Parathyroid adenoma (tissue), 2 donors: ENCODE data around the gene MAP3K21.

ENCODE experiments used
- H2AFZ ChIP-seq: fragments of 300-600 bp; sonication (generic); one replicate; pipeline ENCODE4 v1.7.0; 2017; ENCODE audit warnings: antibody characterized with exemption, mild to moderate bottlenecking
- H3K27ac ChIP-seq: fragments of 300-600 bp; sonication (generic); one replicate; pipeline ENCODE4 v1.7.0; 2017
- H3K27me3 ChIP-seq: fragments of 300-600 bp; sonication (generic); one replicate; pipeline ENCODE4 v1.7.0; 2017; ENCODE audit warnings: low read length; ENCODE audit not compliant: control insufficient read depth, insufficient read depth
- H3K36me3 ChIP-seq: fragments of 300-600 bp; sonication (generic); one replicate; pipeline ENCODE4 v1.7.0; 2017; ENCODE audit warnings: low read length; ENCODE audit not compliant: control insufficient read depth, insufficient read depth
- H3K4me1 ChIP-seq: fragments of 300-600 bp; sonication (generic); one replicate; pipeline ENCODE4 v1.7.0; 2017; ENCODE audit warnings: control low read depth
- H3K4me2 ChIP-seq: fragments of 300-600 bp; sonication (generic); one replicate; pipeline ENCODE4 v1.7.0; 2017; ENCODE audit warnings: low read length
- H3K4me3 ChIP-seq: fragments of 300-600 bp; sonication (generic); one replicate; pipeline ENCODE4 v1.7.0; 2017; ENCODE audit warnings: low read depth, low read length
- H3K79me2 ChIP-seq: fragments of 300-600 bp; sonication (generic); one replicate; pipeline ENCODE4 v1.7.0; 2017; ENCODE audit warnings: control low read depth
- H3K9ac ChIP-seq: fragments of 300-600 bp; sonication (generic); one replicate; pipeline ENCODE4 v1.7.0; 2017; ENCODE audit warnings: mild to moderate bottlenecking
- H3K9me3 ChIP-seq: fragments of 300-600 bp; sonication (generic); one replicate; pipeline ENCODE4 v1.7.0; 2017; ENCODE audit warnings: low read length; ENCODE audit not compliant: control insufficient read depth
- TF ChIP-seq, protein P1 (sequence below): fragments of 300-600 bp; sonication (generic); IDR thresholded peaks from one replicate; pipeline ENCODE4 v1.7.0; 2017; ENCODE audit warnings: antibody characterized with exemption, mild to moderate bottlenecking
- donor health status: primary hyperparathyroidism.

MAP3K21 gene

DNA sequence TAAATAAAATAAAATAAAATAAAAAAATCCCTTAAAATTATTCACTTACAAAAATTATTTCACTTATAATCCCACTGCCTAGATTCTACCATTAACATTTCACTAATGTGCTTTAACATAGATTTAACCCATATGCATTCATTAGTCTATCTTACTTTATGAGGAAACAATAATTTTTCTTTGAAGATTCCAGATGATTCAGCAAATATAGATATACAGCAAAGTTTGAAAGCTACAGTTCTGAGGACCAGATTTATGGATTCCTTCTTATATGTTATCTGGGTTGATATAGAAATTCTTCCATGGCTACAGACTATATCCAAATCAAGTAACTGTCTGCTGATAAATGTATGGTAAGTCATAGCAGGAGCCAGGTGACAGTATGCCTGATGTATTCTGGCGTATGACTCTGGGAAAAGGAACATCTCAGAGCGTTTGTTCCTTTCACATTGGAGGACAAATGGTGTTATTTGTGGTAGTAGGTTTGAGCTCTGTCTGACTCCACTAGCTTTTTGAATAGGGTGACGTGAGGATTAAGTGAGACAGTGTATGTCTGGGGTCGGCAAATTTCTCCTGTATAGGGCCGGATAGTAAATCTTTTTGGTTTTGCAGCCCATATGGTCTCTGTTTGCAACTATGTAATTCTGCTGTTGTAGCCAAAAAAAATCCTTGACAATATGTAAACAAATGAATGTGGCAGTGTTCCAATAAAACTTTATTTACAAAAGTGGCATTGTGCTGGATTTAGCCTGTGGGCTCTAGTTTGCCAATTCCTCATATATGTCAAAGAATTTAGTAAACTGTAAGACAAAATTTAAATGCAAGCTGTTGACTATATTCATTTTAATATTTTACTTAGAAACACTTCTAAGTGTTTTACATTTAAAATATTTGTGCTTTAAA, 9.3 kb downstream of the MAP3K21 start:
- TF ChIP-seq, protein P1, sequence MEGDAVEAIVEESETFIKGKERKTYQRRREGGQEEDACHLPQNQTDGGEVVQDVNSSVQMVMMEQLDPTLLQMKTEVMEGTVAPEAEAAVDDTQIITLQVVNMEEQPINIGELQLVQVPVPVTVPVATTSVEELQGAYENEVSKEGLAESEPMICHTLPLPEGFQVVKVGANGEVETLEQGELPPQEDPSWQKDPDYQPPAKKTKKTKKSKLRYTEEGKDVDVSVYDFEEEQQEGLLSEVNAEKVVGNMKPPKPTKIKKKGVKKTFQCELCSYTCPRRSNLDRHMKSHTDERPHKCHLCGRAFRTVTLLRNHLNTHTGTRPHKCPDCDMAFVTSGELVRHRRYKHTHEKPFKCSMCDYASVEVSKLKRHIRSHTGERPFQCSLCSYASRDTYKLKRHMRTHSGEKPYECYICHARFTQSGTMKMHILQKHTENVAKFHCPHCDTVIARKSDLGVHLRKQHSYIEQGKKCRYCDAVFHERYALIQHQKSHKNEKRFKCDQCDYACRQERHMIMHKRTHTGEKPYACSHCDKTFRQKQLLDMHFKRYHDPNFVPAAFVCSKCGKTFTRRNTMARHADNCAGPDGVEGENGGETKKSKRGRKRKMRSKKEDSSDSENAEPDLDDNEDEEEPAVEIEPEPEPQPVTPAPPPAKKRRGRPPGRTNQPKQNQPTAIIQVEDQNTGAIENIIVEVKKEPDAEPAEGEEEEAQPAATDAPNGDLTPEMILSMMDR, result no peak
- Histone ChIP-seq H3K4me1 (peaks cover 4% of the 10 kb centered on the region), H3K27me3 (no peaks in the 10 kb centered on the region), H3K9ac (no peak overlapping the region), H2AFZ (no peak overlapping the region), H3K27ac (no peak overlapping the region), H3K4me2 (no peak overlapping the region), H3K79me2 (peaks cover 4% of the 10 kb centered on the region), H3K4me3 (no peak overlapping the region), H3K9me3 (no peaks in the 10 kb centered on the region), H3K36me3 (no peaks in the 10 kb centered on the region)

DNA sequence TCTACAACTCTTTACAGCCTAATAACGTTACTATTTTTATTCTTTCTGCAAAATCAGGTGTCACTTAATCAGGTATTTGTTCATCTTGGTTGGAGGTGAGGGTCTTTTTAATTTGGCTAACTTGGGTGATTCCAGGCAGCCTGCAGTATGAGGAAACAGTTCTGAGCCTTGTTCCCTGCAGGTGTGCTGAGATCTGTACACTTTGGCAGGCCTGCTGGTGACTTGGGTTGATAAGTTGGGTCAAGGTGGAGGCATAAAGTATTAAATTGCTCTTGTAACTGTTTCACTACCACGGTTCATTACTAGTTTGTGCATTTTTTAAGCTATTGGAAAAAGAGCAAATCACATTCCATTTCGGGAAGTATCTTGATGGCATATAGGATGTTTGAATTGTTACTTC, 10.0 kb downstream of the MAP3K21 start:
- Histone ChIP-seq H3K36me3 (no peaks in the 10 kb centered on the region), H3K9me3 (no peaks in the 10 kb centered on the region), H3K9ac (no peak overlapping the region), H3K79me2 (peaks cover 4% of the 10 kb centered on the region), H3K4me2 (no peak overlapping the region), H3K27me3 (no peaks in the 10 kb centered on the region), H3K27ac (no peak overlapping the region), H2AFZ (no peak overlapping the region), H3K4me1 (peaks cover 4% of the 10 kb centered on the region), H3K4me3 (no peak overlapping the region)
- TF ChIP-seq, protein P1, result no peak

DNA sequence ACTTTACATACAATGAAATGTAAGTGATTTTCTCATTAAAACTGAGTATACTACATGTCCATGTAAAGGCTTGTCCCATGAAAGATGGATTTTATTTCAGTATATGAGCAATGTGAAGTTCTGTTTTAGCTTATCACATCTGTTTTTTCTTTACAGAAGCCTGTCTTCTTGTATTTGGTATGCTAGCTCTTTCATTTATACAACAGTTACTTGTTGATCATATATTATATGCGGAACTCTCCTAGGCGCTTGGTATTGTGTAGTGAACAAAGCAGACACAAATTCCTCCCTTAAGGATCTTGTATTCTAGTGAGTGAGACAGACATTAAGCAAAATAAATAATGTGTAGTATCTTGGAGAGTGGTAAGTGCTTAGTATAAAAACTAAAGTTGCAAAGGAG, 10.6 kb downstream of the MAP3K21 start:
- TF ChIP-seq, protein P1, result no peak
- no peak overlapping the region for H3K4me2 ChIP-seq
- no peak overlapping the region for H2AFZ ChIP-seq
- H3K9ac ChIP-seq, result no peak overlapping the region
- H3K36me3 ChIP-seq, result no peaks in the 10 kb centered on the region
- peaks cover 4% of the 10 kb centered on the region for H3K79me2 ChIP-seq
- H3K4me1 ChIP-seq, result peaks cover 4% of the 10 kb centered on the region
- H3K4me3 ChIP-seq, result no peak overlapping the region
- H3K9me3 ChIP-seq, result no peaks in the 10 kb centered on the region
- H3K27ac ChIP-seq, result no peak overlapping the region
- H3K27me3 ChIP-seq, result no peaks in the 10 kb centered on the region

DNA sequence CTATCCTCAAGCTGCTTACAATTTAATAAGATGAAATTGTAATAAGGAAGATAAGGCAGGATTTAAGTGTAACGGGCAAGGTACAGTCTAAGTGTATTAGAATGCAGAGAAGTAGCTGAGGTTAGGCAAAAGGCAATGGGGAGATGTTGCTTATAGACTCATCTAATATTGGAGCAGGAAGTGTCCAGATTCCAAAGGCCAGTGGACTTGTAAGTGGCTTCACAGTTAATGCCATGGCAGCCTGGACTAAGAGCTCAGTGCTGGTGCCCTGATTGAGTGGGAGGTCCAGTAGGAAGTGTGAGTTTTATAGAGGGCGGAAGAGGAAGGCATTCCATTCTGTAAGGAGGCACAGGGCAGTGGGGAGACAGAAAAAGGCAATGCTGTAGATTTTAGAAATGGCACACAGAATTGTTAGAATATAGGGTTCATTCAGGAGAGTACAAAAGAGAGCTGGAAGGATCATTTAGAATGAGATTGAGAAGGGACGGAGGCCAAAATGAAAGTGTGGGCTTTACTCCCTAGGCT, 12.6 kb downstream of the MAP3K21 start:
- Histone ChIP-seq H2AFZ (no peak overlapping the region), H3K4me1 (peaks cover 4% of the 10 kb centered on the region), H3K27ac (no peak overlapping the region), H3K79me2 (peaks cover 4% of the 10 kb centered on the region), H3K4me3 (no peak overlapping the region), H3K27me3 (no peaks in the 10 kb centered on the region), H3K4me2 (no peak overlapping the region), H3K9me3 (no peaks in the 10 kb centered on the region), H3K36me3 (no peaks in the 10 kb centered on the region), H3K9ac (no peak overlapping the region)
- TF ChIP-seq, protein P1, result no peak
